CD4-positive, alpha-beta T cell treated with Interleukin-21 for 1 hour (primary cell): ENCODE data around the gene SERPINE2.

Experiments
- DNase-seq: peaks from one replicate; pipeline ENCODE4 v3.0.0-alpha.2; 2020

SERPINE2 gene

DNA sequence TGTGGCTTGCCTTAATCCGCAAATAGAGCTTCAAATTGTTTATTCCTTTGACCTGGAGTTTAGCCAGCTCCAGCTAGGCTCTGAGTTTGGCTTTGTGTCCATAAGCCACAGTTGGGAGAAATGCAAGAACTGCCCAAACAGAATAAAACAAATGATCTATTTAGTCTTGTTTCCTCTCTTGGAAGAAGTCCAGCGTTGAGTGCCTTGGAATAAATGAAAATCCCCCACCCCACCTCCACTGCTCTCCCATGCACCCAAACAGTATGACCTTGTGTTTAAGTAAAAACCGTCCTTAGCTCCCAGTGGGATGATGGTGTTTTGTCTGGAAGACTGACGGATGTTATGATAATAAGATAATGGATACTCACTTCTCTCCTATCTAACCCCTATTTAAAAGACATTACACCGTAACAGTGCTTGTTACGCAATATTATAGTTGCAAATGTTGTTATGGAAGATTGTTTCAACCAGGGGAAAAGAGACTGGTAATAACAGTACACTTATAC lies 3.2 kb upstream of the SERPINE2 start:
- no peak for DNase-seq

DNA sequence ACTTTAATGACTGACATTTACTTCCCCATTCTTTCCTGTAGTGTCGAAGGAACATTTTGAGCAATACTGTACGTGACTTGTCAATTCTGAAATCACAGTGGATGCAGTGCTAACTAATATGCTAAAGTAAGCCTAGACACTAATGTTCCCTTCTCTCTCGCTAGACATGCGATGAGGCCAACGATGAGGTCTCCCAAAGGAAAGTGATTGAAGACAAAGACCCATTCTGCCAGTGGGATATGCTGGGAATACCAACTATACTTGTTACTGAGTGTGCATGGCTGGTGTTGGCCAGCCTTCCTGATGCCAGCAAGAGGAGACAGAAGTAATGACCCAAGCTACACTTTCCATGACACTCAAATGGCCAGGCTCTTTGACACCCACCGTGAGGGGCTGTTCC lies 2.5 kb upstream of the SERPINE2 start:
- no peak for DNase-seq

DNA sequence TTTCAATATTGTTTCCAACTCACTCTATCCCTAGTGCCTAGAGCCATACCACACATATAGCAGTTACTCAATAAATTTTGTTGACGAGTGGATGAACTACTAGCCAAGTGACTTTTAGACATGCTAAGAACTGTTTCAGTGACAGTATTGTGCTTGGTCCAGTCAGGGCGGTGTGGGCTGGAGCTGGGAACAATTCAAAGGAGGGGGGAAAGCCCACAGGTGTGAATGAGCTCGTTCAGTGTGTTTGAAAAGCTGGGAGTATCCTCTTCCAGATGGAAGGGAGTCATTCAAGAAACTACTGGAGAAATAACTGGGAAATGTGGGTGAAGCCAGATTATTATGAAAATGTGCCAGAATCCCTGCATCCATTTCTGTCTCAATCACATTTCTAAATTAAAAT lies 1.7 kb upstream of the SERPINE2 start:
- no peak for DNase-seq

DNA sequence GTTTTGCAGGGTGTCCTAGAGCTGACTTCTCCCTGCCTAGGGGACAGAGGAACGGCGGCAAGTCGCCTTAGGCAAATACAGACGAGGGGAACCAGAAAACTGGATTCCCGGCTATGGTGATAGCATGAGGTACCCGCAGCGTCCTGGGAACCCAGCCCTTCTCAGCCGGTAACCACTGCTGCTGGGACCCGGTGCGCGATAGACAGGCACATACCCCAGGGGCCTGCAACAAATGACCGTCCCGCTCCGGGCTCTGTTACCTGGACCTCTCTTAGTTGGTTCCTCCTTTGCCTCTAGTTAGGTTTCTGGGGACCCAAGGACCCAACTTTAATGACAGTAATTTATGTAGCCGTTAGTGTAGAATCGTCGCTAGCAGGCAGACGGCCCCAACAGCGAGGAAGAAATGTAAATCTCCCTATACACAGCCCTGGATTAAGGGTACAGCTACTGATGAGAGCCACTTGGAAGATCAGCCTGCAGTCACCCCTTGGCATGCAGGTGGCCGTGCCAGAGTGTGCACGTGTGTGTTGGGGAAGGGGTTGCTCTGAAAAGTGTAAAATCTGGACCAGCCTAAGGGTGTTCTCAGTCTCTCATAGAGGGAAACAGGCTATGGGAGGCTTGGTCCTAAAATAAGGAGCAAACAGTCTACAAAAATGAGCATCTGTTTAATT lies 819 bp upstream of the SERPINE2 start:
- DNase-seq: no peak

DNA sequence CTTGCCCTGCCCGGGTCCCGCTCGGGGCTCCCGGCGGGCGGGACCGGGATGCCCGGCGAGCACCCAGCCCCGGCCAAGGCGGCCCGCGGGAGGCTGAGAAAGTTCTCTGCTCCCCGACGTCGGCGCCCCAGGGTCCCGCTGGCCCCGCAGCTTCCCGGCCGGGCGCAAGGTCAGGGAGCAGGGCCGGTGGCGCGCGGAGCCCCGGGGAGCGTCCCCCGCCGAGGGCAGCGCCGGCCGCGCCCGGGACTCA lies 331 bp downstream of the SERPINE2 start:
- DNase-seq: no peak

DNA sequence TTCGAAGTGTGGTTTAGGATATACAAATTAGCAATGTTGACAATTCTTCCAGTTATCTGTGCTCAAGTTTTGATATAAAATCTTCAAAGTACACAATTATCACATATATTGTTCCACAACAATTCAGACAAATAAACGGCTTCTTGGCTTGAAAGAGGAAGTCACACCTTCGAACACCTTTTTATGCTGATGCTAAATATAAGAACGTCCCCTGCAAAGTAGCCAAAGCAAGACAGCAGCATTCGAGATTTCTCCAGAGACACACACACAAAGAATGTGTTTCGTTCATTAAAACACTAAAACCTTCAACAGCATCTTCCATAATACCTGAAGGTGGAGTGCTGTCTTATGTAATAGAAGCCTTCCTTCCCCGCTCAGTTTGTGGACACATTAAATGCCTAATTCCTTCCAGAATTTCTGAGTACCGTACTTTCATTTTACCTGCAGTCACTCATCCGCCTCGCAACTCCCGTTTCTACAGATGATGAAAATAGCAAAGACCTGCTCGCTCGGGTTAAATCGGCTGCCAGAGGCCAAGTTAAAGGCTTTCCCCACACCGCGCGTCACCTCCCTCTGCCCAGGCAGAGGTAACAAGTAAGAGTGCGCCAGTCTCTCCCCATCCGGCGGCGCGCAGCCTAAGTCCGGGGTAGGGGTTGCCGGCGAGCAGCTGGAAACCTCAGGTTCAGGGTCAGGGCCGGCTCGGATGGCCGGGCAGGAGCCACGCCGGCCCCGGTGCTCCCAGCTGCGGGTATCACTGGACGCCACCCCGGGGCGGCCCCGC lies 847 bp downstream of the SERPINE2 start:
- peak; percentile 15 for DNase-seq

DNA sequence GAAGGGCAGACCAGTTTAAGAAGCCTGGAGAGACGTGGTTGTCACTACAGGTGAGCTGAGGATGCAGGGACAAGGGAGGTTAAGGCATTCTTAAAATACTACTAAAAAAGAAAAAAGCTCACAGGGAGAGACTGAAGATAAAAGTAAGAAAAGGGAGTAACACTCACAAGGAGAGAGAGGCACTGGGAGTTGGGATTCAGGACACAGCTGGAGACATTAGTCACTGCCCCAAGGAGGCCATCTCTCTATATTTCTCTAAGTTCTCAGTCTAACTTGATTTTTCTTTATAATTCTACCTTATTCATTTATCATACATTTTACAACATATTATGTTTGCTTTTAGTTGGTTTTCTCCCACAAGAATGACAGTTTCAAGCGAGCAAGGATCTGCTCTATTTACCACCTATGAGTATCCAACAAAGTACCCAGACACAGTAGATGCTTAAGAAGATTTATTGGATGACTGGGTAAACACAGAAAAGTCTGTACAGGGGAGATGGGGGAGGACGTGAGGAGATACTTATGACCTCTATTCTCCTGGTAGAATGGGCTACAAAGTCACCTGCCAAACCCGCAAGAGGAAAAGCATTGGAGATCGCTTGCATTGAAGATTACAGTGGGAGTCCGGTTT lies 2.2 kb downstream of the SERPINE2 start:
- DNase-seq: no peak

DNA sequence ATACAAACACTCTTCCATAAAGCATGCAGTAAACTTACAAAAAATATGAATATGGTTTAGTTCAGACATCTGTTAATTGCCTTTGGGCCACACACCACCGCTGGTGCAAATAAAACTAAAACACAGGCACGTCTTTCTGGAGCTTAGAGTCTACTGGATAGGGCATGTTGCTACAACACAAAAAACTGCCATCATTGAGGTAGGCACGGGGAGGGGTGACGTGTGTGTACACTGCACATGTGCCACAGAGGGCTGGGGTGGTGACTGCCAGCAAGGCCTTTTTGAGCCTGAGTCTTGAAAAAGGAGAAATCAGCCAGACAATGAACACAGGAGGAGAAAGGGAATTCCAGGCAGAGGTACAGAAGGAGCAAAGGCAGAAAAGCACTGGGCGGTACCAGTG lies 5.1 kb downstream of the SERPINE2 start:
- no peak for DNase-seq

DNA sequence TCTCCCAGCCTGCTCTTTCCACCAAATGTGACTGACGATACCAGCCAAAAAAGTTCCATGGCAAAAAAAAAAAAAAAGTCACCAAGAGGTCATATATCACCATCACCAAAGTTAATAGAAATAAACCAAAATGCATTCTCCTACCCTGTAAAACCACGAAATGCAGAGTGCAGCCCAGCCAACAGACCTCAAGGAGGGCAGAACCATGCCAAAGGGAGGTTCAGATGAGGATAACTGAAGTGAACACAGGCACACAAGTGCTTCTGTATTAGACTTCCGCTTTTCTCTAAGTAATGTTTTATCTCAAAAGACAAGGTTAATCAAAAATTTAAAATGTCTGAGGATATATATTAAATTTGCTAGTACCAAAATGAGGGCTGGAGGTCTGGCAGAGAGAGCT lies 5.5 kb downstream of the SERPINE2 start:
- no peak for DNase-seq

DNA sequence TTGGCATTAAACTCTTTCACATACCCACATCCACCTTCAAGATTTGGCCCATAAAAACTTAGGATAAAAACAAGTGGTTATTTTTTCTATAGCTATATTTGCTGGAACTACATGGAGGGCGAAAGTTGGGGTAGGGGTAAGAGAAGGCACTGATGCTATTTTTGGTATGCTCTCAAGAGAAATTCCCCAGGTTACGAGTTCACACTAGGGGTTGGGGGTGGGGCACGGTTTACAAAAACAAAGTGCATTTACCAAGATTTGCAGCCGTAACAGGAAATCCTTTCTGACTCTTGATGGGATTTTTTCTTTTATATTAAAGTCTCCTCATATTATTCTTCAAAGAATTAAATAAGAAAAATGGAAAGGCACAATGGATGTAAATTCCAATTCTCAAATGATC lies 6.8 kb downstream of the SERPINE2 start:
- no peak for DNase-seq

DNA sequence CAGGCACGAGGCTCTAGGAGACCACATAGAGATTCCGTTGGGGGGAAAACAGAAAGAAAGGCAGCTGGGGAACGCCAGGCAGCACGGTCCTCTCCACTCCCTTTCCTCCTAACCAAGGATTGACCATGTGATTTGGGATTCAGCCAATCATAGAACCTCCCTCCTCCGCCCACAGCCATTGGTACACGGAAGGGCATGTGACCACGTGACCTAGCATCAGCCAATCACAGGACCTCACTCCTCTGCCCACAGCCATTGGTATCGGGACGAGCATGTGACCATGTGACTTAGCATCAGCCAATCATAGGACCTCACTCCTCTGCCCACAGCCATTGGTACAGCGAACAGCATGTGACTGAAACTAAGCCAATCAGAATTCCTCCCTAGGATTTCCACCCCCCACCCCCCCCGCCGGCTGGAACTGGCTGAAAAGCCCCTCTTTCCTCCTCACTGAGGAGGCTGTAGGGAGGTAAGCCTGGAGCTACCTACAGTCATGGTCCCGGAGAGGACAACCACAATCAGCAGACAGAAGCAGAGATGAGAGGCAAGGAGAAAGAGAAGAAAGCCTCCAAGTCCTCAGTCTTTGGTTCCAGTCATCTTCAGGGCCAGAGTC lies 7.6 kb downstream of the SERPINE2 start:
- no peak for DNase-seq

DNA sequence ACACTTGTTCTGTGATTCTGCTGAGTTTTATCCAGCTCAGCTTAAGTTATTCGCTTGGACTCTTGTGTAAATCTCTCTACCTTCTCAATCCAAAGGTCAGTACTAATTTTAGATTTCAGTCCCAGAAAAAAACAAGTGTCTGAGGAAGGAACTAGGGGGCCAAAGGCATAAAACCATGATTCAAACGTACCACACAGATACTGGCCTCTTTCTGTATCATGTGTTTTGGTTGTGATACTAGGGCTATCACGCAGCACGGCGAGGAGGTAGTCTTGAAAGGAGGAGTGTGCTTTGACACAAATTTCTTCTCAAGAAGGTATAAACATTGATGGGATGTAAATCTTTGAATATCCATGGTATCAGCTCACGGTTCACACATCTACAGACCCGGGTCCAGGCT lies 8.3 kb downstream of the SERPINE2 start:
- DNase-seq: no peak

DNA sequence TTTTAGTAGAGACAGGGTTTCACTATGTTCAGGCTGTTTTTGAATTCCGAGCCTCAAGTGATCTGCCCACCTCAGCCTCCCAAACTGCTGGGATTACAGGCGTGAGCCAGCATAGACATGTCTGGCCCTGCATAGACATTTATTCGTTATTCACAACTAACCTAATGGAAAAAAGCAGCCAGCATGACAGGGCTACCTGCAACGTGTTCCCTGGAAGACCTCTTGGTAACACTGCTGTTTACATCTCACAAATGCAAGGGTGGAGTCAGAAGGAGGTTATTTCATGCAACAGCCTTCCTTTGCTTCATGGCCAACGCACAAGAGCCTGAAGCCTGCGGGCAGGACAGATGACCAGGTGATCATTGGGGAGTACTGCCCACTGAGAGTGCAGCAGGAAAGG lies 9.2 kb downstream of the SERPINE2 start:
- no peak for DNase-seq

DNA sequence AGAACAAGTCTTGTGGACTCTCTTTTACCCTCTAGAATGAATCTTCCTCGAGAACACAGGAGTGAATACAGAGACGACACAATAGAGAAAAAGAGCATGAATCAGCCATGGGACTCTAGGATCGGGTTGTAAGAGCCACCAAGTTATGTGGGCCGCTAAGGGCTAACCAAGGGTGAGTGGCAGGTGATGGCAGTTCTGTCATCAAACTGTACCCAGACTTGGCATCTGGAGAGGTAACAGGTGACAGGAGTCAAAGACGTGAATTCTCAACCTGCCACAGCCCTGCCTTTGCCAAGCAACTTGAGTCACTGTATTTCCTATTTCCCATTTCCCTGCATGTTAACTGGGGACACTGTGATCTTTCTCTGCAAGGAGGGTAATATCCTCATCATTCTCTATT lies 11.2 kb downstream of the SERPINE2 start:
- no peak for DNase-seq

DNA sequence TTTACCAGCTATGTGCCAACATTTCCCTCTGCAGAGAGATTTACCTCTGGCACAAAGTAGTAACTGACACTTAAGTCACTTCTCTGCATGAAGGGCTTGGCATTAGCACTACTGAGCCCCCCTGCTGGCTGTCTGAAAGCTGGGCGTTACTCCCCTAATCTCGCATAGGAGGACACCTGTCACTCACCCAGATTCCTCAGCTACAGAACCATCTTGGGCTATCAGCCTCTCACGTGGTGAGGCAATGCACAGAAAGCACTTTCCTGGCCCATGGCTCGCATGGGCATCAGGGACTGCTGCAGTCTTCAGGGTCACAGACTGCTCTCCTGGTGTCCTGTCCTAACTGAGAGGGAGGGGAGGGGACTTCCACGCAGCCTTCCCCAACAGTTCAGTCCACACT lies 12.0 kb downstream of the SERPINE2 start:
- DNase-seq: no peak

DNA sequence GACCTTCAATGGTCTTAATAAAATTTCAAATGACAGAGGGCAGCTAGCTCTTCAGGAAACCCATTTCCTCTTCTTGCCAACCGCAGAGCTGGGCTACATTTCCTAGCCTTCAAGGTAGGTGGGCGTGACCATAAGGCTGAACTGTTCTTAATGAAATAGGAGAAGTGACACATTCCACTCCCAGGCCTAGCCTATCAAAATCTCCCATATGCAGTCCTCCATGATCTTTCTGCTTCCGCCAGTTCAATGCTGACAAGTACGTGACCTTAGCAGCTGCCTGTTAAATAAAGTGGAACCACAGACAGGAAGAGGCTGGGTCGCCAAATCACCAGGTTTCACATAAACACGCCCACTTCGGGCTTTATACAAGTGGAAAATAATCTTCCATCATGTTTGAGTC lies 13.2 kb downstream of the SERPINE2 start:
- DNase-seq: peak; percentile 76

DNA sequence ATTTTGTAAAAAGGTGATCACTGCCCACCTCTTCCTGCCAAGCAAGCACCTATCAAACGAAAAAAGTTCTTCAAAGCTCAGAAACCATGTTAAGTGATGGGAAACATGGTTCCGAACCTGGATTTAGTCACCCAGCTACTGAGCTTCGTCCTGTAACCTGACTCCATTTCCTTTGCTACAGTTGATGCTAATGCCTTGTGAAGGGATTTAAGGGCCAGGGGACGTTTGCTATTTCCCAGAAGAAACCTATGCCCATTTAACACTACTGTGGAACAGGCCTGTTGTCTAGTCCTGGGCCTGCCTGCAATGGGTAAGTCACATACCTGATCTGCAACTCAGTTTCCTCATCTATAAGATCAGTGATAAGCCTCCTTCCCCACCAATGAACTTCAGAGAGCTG lies 14.8 kb downstream of the SERPINE2 start:
- DNase-seq: no peak

DNA sequence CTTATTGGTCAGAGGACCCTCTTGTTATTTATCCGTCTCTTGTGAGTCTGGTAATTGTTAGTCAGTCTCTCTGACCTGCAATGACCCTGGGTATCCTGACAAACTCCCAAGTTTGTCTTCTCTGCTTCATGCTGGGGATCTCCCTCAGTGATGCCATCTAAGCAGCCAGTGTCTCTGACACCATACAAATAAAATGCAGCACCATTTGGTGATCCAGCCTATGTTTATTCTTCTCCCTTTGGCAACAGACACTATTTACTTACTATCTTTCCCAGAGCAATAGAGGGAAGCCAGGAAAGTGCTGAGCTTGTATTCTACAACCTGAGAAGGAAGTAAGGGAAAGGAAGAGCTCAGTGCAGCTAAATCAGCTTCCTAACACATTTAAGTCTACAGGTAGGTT lies 15.9 kb downstream of the SERPINE2 start:
- no peak for DNase-seq

DNA sequence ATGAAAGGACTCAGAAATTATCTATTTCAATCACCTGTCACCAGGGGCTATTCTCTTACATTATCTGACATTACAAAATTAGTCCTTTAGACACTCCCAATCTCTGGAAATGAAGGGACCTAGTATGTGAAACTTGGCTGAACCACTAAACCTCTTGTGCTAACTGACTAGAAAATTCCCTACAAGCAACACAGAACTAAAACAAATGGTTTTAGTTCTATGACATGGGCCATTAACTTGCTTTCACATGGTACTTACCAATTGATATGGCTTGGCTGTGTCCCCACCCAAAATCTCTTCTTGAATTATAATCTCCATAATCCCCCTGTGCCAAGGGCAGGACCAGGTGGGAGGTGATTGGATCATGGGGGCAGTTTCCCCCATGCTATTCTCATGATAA lies 16.6 kb downstream of the SERPINE2 start:
- DNase-seq: no peak

DNA sequence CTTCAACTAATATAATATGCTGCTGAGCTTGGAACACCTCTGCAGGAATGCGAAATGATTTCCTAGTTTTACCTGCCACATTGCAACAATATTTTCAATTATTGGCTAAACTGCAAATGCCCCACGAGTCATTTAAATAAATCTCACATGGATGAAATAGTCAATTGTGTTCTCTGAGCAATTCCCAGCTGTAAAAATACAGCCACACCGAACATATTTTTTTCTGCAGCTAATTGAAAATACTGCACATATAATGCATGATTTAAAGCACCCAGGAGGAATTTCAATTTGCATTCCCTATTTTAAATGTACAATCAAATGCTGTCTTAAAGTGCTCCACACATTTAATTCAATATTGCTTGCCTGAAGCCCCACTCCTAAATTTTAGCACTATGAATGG lies 18.6 kb downstream of the SERPINE2 start:
- DNase-seq: no peak

DNA sequence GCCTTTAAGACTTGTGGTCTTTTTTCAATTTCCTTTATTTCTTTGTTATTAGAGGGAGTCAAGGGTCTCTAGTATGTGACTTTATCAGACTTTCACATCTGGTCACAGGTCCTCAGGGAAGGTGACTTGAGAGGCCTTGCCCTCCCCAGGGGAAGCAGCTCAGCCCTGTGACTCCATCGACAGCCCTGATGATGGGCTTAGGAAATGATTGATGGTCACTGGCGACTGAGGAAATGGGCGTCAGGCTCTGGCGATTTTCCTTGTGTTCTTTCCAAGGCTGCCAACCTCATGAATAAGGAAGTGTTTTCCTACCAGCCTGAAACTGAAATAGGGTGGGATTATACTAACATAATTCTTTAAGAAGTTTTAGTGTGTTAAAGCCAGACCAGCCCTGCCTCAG lies 21.1 kb downstream of the SERPINE2 start:
- no peak for DNase-seq

DNA sequence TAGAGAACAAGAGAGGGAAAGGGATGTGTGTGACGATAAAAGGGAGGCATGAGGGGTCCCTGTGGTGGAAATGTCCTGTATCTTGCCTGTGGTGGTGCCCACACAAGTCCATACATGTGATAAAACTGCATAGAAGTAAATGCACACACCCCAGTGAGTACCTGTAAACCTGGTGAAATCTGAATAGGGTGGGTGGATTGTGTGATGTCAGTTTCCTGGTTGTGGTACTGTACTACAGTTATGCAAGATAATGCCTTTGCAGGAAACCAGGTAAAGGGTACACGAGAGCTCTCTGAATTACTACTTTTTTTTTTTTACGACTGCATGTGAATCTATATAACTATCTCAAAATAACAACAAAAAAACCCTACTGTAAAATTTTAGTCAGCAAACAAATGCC lies 22.1 kb downstream of the SERPINE2 start:
- DNase-seq: no peak

DNA sequence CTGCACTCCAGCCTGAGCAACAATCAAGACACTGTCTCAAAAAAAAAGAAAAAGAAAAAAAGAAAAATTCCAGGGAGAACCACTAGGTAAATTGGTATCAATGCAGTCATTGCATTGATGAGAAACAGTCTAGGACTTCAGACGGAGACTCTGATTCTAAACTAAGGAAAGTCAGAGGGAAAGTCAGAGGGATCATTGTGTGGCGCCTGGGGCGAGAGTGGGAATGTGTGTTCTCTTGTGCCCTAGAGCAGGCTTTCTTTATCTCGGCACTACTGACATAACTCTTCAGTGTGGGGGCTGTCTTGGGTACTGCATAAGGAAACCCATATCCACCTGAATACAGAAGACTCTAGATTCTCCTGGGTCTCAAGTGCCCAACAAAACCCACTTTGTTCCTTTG lies 24.8 kb downstream of the SERPINE2 start:
- DNase-seq: no peak

DNA sequence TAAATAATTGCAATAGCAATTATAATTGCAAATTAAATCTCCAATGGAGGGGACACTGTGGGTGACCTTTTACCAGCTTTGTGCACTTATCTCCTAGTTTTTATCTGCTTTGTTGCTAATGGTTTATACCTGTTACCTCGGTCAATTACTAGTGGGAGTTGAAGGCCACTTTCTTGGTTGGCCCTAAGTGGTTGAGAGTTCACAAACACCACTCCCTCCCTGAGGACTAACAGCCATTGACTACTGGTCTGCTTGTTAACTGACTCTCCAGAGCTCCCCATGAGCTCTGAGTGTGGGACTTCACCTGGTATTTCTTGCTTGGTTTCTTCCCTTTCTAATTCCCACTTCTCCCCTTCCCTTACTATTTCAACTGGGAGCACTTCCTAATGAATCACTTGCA lies 27.2 kb downstream of the SERPINE2 start:
- DNase-seq: no peak
